Measurements from ENCODE around the gene SMKR1.

DNA sequence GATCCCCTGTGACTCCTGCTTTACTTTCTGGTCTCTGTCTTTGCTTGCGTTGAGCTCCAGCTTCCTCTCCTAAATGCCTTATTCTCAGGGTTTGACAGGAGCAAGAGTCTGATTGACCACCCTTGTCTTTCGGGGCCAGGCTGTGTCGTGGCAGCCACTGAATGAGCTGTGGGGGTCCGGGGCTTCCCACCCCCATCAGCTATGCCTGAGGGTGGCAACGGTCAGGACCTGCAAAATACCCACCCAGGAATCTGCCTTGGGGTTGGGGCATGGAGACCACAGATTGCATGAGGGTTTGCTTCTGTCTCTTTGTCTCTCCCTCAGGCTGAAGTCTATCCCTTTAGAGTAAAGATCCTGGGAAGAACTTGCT is 20.6 kb downstream of the SMKR1 start:
- TF ChIP-seq GATA2 (IDR thresholded peaks at IDR 0.05; ENCODE audit: low read depth, low read length): no peak
- TF ChIP-seq GATA3 (IDR thresholded peaks at IDR 0.05; ENCODE audit: low read depth, low read length): no peak
